Measurements from ENCODE around the gene CTIF. TPM values are rescaled to one million over a fixed set of nuclear protein-coding genes. Genes with fewer than 3 reads are reported as not detected.

Gene CTIF
- total RNA-seq, 1 donor from 2014 or later: 48.5 TPM

- Mint-ChIP-seq H3K9me3 (no peaks in the 10 kb centered on the region), H3K4me1 (ENCODE audit: unreplicated experiment) (peaks cover 15% of the 10 kb centered on the region), H3K36me3 (peaks cover 18% of the 10 kb centered on the region), H3K27ac (no peak overlapping the region), H3K27me3 (no peaks in the 10 kb centered on the region), H3K4me3 (no peak overlapping the region)
- TF ChIP-seq, protein P1, sequence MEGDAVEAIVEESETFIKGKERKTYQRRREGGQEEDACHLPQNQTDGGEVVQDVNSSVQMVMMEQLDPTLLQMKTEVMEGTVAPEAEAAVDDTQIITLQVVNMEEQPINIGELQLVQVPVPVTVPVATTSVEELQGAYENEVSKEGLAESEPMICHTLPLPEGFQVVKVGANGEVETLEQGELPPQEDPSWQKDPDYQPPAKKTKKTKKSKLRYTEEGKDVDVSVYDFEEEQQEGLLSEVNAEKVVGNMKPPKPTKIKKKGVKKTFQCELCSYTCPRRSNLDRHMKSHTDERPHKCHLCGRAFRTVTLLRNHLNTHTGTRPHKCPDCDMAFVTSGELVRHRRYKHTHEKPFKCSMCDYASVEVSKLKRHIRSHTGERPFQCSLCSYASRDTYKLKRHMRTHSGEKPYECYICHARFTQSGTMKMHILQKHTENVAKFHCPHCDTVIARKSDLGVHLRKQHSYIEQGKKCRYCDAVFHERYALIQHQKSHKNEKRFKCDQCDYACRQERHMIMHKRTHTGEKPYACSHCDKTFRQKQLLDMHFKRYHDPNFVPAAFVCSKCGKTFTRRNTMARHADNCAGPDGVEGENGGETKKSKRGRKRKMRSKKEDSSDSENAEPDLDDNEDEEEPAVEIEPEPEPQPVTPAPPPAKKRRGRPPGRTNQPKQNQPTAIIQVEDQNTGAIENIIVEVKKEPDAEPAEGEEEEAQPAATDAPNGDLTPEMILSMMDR (conservative IDR thresholded peaks at IDR 0.05): no peak
- no peak for DNase-seq (ENCODE audit: extremely low spot score, unreplicated experiment)
Measured at GRCh38 chr18:48634491-48634890, 95.7 kb downstream of the CTIF start.

GRCh38 chr18:48634975-48635374 lies 96.1 kb downstream of the CTIF start:
- H3K27me3 Mint-ChIP-seq: no peaks in the 10 kb centered on the region
- peaks cover 10% of the 10 kb centered on the region for H3K4me1 Mint-ChIP-seq (ENCODE audit: unreplicated experiment)
- H3K4me3 Mint-ChIP-seq: no peak overlapping the region
- TF ChIP-seq, protein P1 (conservative IDR thresholded peaks at IDR 0.05): no peak
- no peak overlapping the region for H3K27ac Mint-ChIP-seq
- DNase-seq (ENCODE audit: extremely low spot score, unreplicated experiment): no peak
- H3K36me3 Mint-ChIP-seq: peaks cover 18% of the 10 kb centered on the region
- no peaks in the 10 kb centered on the region for H3K9me3 Mint-ChIP-seq

GRCh38 chr18:48635806-48636205 lies 97.0 kb downstream of the CTIF start:
- no peak for DNase-seq (ENCODE audit: extremely low spot score, unreplicated experiment)
- Mint-ChIP-seq H3K4me1 (ENCODE audit: unreplicated experiment) (peaks cover 5% of the 10 kb centered on the region), H3K4me3 (no peak overlapping the region), H3K27ac (no peak overlapping the region), H3K27me3 (no peaks in the 10 kb centered on the region), H3K9me3 (no peaks in the 10 kb centered on the region), H3K36me3 (peaks cover 18% of the 10 kb centered on the region)
- TF ChIP-seq, protein P1 (conservative IDR thresholded peaks at IDR 0.05): no peak

DNA sequence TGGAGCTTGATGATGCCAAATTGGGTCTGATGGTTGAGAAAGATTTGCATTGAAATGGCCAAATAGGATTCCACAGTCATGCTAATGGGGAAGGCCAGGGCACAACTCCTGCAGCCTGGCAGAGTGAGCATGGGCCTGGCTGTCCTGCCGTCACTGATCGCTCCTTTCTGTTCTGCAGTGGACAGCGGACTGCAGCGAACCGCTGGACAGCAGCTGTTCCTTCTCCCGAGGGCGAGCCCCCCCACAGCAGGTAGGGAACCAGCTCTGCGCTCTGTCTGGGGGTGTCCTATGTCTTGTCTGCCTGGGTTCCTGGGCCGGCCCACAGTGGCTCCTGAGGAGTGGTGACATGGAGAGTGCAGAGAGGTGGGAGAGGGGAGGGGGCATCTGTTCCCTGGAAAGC lies 97.6 kb downstream of the CTIF start:
- no peaks in the 10 kb centered on the region for H3K9me3 Mint-ChIP-seq
- H3K27ac Mint-ChIP-seq: no peak overlapping the region
- TF ChIP-seq, protein P1 (conservative IDR thresholded peaks at IDR 0.05): no peak
- DNase-seq (ENCODE audit: extremely low spot score, unreplicated experiment): no peak
- H3K36me3 Mint-ChIP-seq: peaks cover 22% of the 10 kb centered on the region
- no peak overlapping the region for H3K4me3 Mint-ChIP-seq
- H3K4me1 Mint-ChIP-seq (ENCODE audit: unreplicated experiment): peaks cover 5% of the 10 kb centered on the region
- H3K27me3 Mint-ChIP-seq: no peaks in the 10 kb centered on the region

DNA sequence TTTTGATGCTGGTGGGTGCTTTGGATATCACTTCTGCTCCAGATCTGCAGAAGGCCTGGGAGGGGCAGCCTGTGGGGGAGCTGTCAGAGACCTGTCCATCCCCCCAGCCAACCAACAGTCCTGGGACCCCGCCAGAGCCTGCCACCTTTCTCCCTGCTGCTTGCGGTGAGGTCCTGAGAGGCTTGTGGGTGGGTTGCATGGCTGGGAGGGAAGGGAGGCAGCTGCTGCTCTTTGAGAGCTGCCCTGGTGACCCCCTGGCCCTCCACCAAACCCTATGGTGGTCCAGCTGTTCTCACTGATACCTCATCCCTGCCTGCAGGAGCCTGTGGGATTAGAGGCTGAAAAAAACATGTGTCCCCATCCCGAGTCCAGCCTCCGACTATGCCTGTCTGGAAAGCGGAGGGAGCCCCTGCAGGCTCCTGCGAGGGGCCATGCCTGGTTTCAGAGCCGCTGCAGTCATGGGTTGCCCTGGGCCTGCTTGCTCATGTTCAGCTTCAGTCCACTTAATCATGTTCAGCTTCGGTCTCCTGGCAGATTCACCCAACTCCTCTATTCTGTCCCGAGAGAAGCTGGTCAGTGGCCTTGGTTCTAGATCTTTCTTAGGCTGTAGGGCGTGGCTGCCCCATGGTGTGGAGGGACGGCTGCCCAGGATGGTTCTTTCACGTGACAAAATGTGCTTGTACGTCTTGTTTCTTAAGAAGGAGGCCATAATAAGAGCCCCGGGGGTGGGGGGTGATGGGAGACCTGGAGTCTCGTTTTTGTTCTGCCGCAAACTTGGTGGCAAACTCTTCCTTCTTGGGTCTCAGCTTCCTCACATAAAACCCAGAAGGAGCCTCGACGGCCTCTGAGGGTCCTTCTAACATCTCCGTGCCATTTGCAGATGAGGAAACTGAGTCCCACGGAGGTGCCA lies 98.5 kb downstream of the CTIF start:
- no peak for DNase-seq (ENCODE audit: extremely low spot score, unreplicated experiment)
- no peak overlapping the region for H3K4me3 Mint-ChIP-seq
- peaks cover 4% of the 10 kb centered on the region for H3K9me3 Mint-ChIP-seq

More for the DNA sequence above, 98.5 kb downstream of the CTIF start:
- H3K36me3 Mint-ChIP-seq: peaks cover 26% of the 10 kb centered on the region
- TF ChIP-seq, protein P1 (conservative IDR thresholded peaks at IDR 0.05): no peak
- peaks cover 9% of the 10 kb centered on the region for H3K4me1 Mint-ChIP-seq (ENCODE audit: unreplicated experiment)
- no peaks in the 10 kb centered on the region for H3K27me3 Mint-ChIP-seq
- H3K27ac Mint-ChIP-seq: no peak overlapping the region
